Mesendoderm (in vitro differentiated cells): Measurements from ENCODE around the gene GRIK1.

Experiments
- DNase-seq: peaks from one replicate; pipeline ENCODE4 v3.0.0; 2013
- H2AK5ac ChIP-seq: 2 replicates; pipeline ENCODE4 v1.6.1; 2013; ENCODE audit warnings: low read length, inconsistent platforms
- H2BK120ac ChIP-seq: 2 replicates; pipeline ENCODE4 v1.6.1; 2013; ENCODE audit warnings: low read depth, mild to moderate bottlenecking, low read length, moderate library complexity, mixed read lengths
- H2BK15ac ChIP-seq: replicated peaks from 2 replicates; pipeline ENCODE4 v1.6.1; 2013; ENCODE audit warnings: low read depth, mild to moderate bottlenecking, moderate library complexity
- H2BK5ac ChIP-seq: 2 replicates; pipeline ENCODE4 v1.6.1; 2013; ENCODE audit warnings: low read length, inconsistent platforms
- H3K18ac ChIP-seq: 2 replicates; pipeline ENCODE4 v1.6.1; 2013; ENCODE audit warnings: mild to moderate bottlenecking, low read length, mixed read lengths
- H3K23ac ChIP-seq: one replicate; pipeline ENCODE4 v1.6.1; 2013; ENCODE audit warnings: low read length
- H3K27ac ChIP-seq: 2 replicates; pipeline ENCODE4 v1.5.1; 2013; ENCODE audit warnings: low read depth, mild to moderate bottlenecking, inconsistent platforms, low read length, moderate library complexity
- H3K27me3 ChIP-seq: 2 replicates; pipeline ENCODE4 v1.6.1; 2013; ENCODE audit warnings: low read length, control low read depth, mild to moderate bottlenecking, inconsistent platforms; ENCODE audit not compliant: insufficient read depth, poor library complexity
- H3K36me3 ChIP-seq: 2 replicates; pipeline ENCODE4 v1.6.1; 2013; ENCODE audit warnings: low read length, inconsistent platforms; ENCODE audit not compliant: control insufficient read depth, insufficient read depth
- H3K4ac ChIP-seq: one replicate; pipeline ENCODE4 v1.6.1; 2013; ENCODE audit warnings: low read depth, mild to moderate bottlenecking, low read length, moderate library complexity
- H3K4me1 ChIP-seq: 2 replicates; pipeline ENCODE4 v1.6.1; 2013; ENCODE audit warnings: low read depth, low read length, inconsistent platforms; ENCODE audit not compliant: control insufficient read depth
- H3K4me2 ChIP-seq: 2 replicates; pipeline ENCODE4 v1.6.1; 2013; ENCODE audit warnings: low read length
- H3K4me3 ChIP-seq: 2 replicates; pipeline ENCODE4 v1.5.1; 2013; ENCODE audit warnings: mild to moderate bottlenecking, low read length
- H3K56ac ChIP-seq: one replicate; pipeline ENCODE4 v1.6.1; 2013; ENCODE audit warnings: low read length
- H3K79me1 ChIP-seq: 2 replicates; pipeline ENCODE4 v1.6.1; 2013; ENCODE audit warnings: low read length, inconsistent platforms
- H3K79me2 ChIP-seq: 2 replicates; pipeline ENCODE4 v1.6.1; 2013; ENCODE audit warnings: mild to moderate bottlenecking, low read length; ENCODE audit not compliant: control insufficient read depth, insufficient read depth
- H3K9ac ChIP-seq: 2 replicates; pipeline ENCODE4 v1.6.1; 2013; ENCODE audit warnings: low read length, inconsistent platforms
- H4K5ac ChIP-seq: one replicate; pipeline ENCODE4 v1.6.1; 2013; ENCODE audit warnings: low read length
- H4K8ac ChIP-seq: one replicate; pipeline ENCODE4 v1.6.1; 2013; ENCODE audit warnings: low read depth, mild to moderate bottlenecking, control low read depth, low read length, moderate library complexity
- WGBS: extraction: QIAGEN DNeasy Blood & Tissue Kit; methylation state at CpG from one replicate; pipeline ENCODE4 v1.1.7; 2013; ENCODE audit warnings: low lambda C conversion rate, missing lambda C conversion rate; ENCODE audit not compliant: insufficient coverage; ENCODE audit errors: extremely low coverage; 5-methylcytosine and 5-hydroxymethylcytosine counted together

Gene GRIK1

DNA sequence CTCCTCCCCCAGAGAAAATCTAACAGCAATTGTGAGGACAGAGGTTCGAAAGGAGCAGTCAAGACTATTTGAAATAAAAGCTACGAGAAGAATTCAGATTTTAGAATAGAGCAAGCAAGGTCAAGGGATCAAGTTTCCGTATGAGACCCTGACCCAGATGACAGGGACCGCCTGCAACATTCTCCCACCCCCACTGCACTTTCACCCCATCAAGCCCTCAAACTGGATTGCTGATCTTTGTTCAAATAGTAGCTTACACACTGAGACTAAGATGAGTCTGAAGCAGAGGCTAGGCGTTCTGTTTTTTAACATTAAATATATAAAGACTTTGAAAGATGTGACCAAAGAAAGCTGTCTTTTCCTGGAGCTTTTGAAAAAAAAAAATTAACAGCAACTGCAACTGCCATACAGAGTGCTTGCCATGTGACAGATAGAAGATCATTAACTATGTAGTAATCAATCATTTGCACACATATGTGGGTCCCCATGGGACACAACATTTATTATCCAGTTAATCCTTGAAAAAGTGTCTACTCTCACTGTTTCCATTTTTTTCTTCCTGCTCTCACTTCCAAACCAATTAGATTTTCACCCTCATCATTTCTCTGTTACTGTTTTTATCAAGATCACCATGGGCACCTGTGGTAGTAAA, 120.0 kb downstream of the GRIK1 start:
- H2BK15ac ChIP-seq, result no peak overlapping the region
- no peaks in the 10 kb centered on the region for H3K27me3 ChIP-seq
- H2AK5ac ChIP-seq, result no peak overlapping the region
- no peaks in the 10 kb centered on the region for H3K36me3 ChIP-seq
- no peaks in the 10 kb centered on the region for H3K4me1 ChIP-seq
- no peak overlapping the region for H3K18ac ChIP-seq
- no peak overlapping the region for H3K4me3 ChIP-seq
- H3K23ac ChIP-seq, result no peak overlapping the region
- H2BK120ac ChIP-seq, result no peak overlapping the region
- no peak overlapping the region for H3K4ac ChIP-seq
- H3K27ac ChIP-seq, result no peak overlapping the region
- no peak overlapping the region for H3K4me2 ChIP-seq
- no peak for DNase-seq
- no CpG with 5 or more reads among the region's 5 CpGs for WGBS
- no peak overlapping the region for H4K8ac ChIP-seq
- H4K5ac ChIP-seq, result no peak overlapping the region
- H3K9ac ChIP-seq, result no peak overlapping the region
- H2BK5ac ChIP-seq, result no peak overlapping the region
- H3K56ac ChIP-seq, result no peak overlapping the region
- H3K79me1 ChIP-seq, result no peaks in the 10 kb centered on the region
- H3K79me2 ChIP-seq, result no peaks in the 10 kb centered on the region

- Histone ChIP-seq H3K4me1 (no peaks in the 10 kb centered on the region), H3K36me3 (no peaks in the 10 kb centered on the region), H3K27ac (no peak overlapping the region), H3K18ac (no peak overlapping the region), H2BK5ac (no peak overlapping the region), H3K4ac (no peak overlapping the region), H3K4me2 (no peak overlapping the region), H4K8ac (no peak overlapping the region), H3K9ac (no peak overlapping the region), H2BK15ac (no peak overlapping the region), H2BK120ac (no peak overlapping the region), H3K4me3 (no peak overlapping the region), H2AK5ac (no peak overlapping the region), H3K27me3 (no peaks in the 10 kb centered on the region), H3K23ac (no peak overlapping the region), H3K79me1 (no peaks in the 10 kb centered on the region), H3K79me2 (no peaks in the 10 kb centered on the region), H4K5ac (no peak overlapping the region), H3K56ac (no peak overlapping the region)
- DNase-seq, result no peak
- no CpG with 5 or more reads among the region's 2 CpGs for WGBS
Measured at GRCh38 chr21:29818383-29818921, 121.3 kb downstream of the GRIK1 start.

- Histone ChIP-seq H3K79me2 (no peaks in the 10 kb centered on the region), H3K4me1 (no peaks in the 10 kb centered on the region), H3K79me1 (no peaks in the 10 kb centered on the region), H3K23ac (no peak overlapping the region), H3K4me2 (no peak overlapping the region), H2BK15ac (no peak overlapping the region), H3K36me3 (no peaks in the 10 kb centered on the region), H3K18ac (no peak overlapping the region), H3K4me3 (no peak overlapping the region), H2BK120ac (no peak overlapping the region), H4K8ac (no peak overlapping the region), H3K56ac (no peak overlapping the region), H2BK5ac (no peak overlapping the region), H2AK5ac (no peak overlapping the region), H3K4ac (no peak overlapping the region), H3K27ac (no peak overlapping the region), H3K9ac (no peak overlapping the region), H4K5ac (no peak overlapping the region), H3K27me3 (no peaks in the 10 kb centered on the region)
- no peak for DNase-seq
- no CpG with 5 or more reads among the region's 3 CpGs for WGBS
Measured at GRCh38 chr21:29817450-29817849, 122.3 kb downstream of the GRIK1 start.

DNA sequence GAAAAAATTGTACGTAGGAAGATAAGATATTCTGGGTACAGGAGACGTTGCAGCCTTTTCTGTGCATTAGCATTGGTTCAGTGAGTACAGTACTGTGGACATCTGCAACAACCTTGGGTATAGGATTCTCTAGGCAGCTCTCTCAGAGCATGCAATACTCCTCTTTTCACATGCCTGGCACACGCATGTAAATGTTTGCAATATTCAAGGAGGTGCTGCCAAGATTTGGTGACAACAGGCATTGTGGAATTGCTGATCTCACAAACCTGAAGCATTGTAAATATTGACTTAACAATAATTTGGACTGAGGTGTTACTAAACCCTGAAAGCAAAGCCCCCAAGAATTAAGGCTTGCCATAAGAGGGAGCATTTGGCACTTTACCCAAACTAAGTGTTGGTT, 126.8 kb downstream of the GRIK1 start:
- no peak for DNase-seq
- Histone ChIP-seq H3K4me3 (no peak overlapping the region), H3K9ac (no peak overlapping the region), H3K27me3 (no peaks in the 10 kb centered on the region), H4K5ac (no peak overlapping the region), H3K18ac (no peak overlapping the region), H3K4ac (no peak overlapping the region), H3K4me2 (no peak overlapping the region), H3K79me2 (no peaks in the 10 kb centered on the region), H3K36me3 (no peaks in the 10 kb centered on the region), H3K23ac (no peak overlapping the region), H3K79me1 (no peaks in the 10 kb centered on the region), H3K4me1 (no peaks in the 10 kb centered on the region), H3K27ac (no peak overlapping the region), H2AK5ac (no peak overlapping the region), H3K56ac (no peak overlapping the region), H2BK15ac (no peak overlapping the region), H4K8ac (no peak overlapping the region), H2BK5ac (no peak overlapping the region), H2BK120ac (no peak overlapping the region)
- no CpG with 5 or more reads among the region's 3 CpGs for WGBS

DNA sequence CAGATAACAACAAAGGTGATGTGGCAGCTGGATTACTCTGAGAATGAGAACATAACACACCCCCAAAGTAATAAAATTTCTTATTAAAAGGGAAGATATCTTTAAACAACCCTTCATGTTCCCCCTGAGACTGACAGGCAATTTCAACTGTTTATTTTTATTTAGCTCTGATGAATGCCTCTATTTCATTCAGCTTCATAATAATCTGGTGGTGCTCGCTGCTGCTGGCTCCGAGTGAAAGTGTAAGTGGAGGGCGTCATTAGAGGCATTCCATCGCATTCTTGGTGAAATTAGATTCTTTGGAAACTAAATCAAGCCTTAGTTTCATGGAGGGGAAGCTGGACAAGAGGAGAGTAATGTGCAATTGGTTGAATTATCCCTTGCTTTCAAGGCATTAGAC, 128.9 kb downstream of the GRIK1 start:
- H3K4ac ChIP-seq, result no peak overlapping the region
- no peak overlapping the region for H3K23ac ChIP-seq
- H3K4me1 ChIP-seq, result no peaks in the 10 kb centered on the region
- H3K79me1 ChIP-seq, result no peaks in the 10 kb centered on the region
- no peak overlapping the region for H3K4me3 ChIP-seq
- H4K8ac ChIP-seq, result no peak overlapping the region
- no peak overlapping the region for H3K9ac ChIP-seq
- H3K79me2 ChIP-seq, result no peaks in the 10 kb centered on the region
- H3K27me3 ChIP-seq, result no peaks in the 10 kb centered on the region
- no peak overlapping the region for H2BK5ac ChIP-seq
- H4K5ac ChIP-seq, result no peak overlapping the region
- no peak for DNase-seq
- no peak overlapping the region for H3K4me2 ChIP-seq
- WGBS, result no CpG with 5 or more reads among the region's 4 CpGs
- H3K27ac ChIP-seq, result no peak overlapping the region
- no peak overlapping the region for H3K18ac ChIP-seq
- no peaks in the 10 kb centered on the region for H3K36me3 ChIP-seq
- H2BK120ac ChIP-seq, result no peak overlapping the region
- H3K56ac ChIP-seq, result no peak overlapping the region
- H2AK5ac ChIP-seq, result no peak overlapping the region
- H2BK15ac ChIP-seq, result no peak overlapping the region

DNA sequence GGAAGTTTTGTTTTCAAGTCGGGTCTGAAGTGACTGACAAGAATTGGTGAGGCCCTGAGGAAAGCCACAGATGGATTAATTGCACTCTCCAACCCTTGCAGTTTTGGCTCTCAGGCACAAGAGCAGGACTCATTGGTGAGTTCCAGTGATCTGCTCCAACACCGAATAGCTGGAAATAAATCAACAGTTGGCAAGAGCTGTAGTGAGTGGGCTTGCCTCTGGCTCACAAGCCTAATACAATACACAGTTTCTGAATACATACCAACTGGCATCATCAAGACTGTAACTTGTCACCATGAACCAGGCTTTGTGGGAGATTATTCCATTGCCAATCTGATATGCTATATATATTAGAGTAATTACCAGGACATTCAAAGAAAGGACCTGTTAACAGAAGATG, 131.6 kb downstream of the GRIK1 start:
- H3K79me2 ChIP-seq, result no peaks in the 10 kb centered on the region
- no CpG with 5 or more reads among the region's 2 CpGs for WGBS
- no peak overlapping the region for H2BK120ac ChIP-seq
- no peak overlapping the region for H4K8ac ChIP-seq
- no peak overlapping the region for H2BK15ac ChIP-seq
- H3K9ac ChIP-seq, result no peak overlapping the region
- H2BK5ac ChIP-seq, result no peak overlapping the region
- no peak for DNase-seq
- no peaks in the 10 kb centered on the region for H3K4me1 ChIP-seq
- H3K36me3 ChIP-seq, result no peaks in the 10 kb centered on the region
- H3K4me3 ChIP-seq, result no peak overlapping the region
- no peak overlapping the region for H3K23ac ChIP-seq
- no peaks in the 10 kb centered on the region for H3K79me1 ChIP-seq
- H3K27me3 ChIP-seq, result no peaks in the 10 kb centered on the region
- H3K56ac ChIP-seq, result no peak overlapping the region
- no peak overlapping the region for H3K4me2 ChIP-seq
- no peak overlapping the region for H2AK5ac ChIP-seq
- no peak overlapping the region for H3K27ac ChIP-seq
- no peak overlapping the region for H4K5ac ChIP-seq
- no peak overlapping the region for H3K4ac ChIP-seq
- H3K18ac ChIP-seq, result no peak overlapping the region
